ENCODE measurements around the gene WDR5.

DNA sequence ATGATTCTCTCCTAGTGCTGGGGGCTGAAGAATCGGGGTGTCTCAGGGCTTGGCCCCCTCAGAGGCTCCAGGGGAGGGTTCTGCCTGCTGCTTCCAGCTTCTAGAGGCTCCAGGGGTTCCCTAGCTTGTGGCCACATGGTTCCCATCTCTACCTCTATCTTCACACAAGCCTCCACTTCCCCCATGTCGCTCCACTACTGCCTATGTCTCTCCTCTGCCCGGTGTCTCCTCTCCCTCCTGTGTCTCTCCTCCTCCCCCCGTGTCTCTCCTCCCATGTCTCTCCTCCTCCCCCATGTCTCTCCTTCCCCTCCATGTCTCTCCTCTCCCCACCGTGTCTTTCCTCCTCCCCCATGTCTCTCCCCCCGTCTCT lies 40.7 kb downstream of the WDR5 start:
- TF ChIP-seq TEAD4 (CRISPR knock-in tag; IDR thresholded peaks at IDR 0.05) (no peak), JUN (CRISPR knock-in tag; IDR thresholded peaks at IDR 0.05) (no peak)
- TF ChIP-seq, protein P1, sequence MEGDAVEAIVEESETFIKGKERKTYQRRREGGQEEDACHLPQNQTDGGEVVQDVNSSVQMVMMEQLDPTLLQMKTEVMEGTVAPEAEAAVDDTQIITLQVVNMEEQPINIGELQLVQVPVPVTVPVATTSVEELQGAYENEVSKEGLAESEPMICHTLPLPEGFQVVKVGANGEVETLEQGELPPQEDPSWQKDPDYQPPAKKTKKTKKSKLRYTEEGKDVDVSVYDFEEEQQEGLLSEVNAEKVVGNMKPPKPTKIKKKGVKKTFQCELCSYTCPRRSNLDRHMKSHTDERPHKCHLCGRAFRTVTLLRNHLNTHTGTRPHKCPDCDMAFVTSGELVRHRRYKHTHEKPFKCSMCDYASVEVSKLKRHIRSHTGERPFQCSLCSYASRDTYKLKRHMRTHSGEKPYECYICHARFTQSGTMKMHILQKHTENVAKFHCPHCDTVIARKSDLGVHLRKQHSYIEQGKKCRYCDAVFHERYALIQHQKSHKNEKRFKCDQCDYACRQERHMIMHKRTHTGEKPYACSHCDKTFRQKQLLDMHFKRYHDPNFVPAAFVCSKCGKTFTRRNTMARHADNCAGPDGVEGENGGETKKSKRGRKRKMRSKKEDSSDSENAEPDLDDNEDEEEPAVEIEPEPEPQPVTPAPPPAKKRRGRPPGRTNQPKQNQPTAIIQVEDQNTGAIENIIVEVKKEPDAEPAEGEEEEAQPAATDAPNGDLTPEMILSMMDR (IDR thresholded peaks at IDR 0.05) = no peak
